ENCODE measurements around the gene ALG12. TPM values are rescaled to one million over a fixed set of nuclear protein-coding genes. Genes with fewer than 3 reads are reported as not detected.

ALG12 gene
- total and polyA plus RNA-seq, 2 of the 13 experiments (the other 11 are each of a cell fraction or from before 2014, with no cell fraction given) = 7.8 to 15.8 TPM

GRCh38 chr22:49942565-49943404 lies 24.5 kb upstream of the ALG12 start (continued):
- no peak for TF ChIP-seq TEAD2 (CRISPR knock-in tag; IDR thresholded peaks at IDR 0.05)
- TF ChIP-seq ZNF687 (CRISPR knock-in tag; IDR thresholded peaks at IDR 0.05) = peak; percentile 80
- no peak for TF ChIP-seq CREB1 (IDR thresholded peaks at IDR 0.05)
- TF ChIP-seq CREB1 (CRISPR knock-in tag; IDR thresholded peaks at IDR 0.05) = no peak
- no peak for TF ChIP-seq ZNF354B (CRISPR knock-in tag; IDR thresholded peaks at IDR 0.05)
- peak; percentile 75; the same call in 1 of the 2 replicates for TF ChIP-seq ZSCAN29 (CRISPR knock-in tag; conservative IDR thresholded peaks at IDR 0.05)
- peak; percentile 82 for TF ChIP-seq ZNF281 (CRISPR knock-in tag; IDR thresholded peaks at IDR 0.05; ENCODE audit: borderline replicate concordance)
- TF ChIP-seq HIC2 (CRISPR knock-in tag; IDR thresholded peaks at IDR 0.05; ENCODE audit: low read depth) = peak; percentile 82; the same call in 1 of the 2 replicates
- no peak for TF ChIP-seq EEA1 (CRISPR knock-in tag; IDR thresholded peaks at IDR 0.05; ENCODE audit: borderline replicate concordance)
- no peak for TF ChIP-seq ZNF124 (CRISPR knock-in tag; IDR thresholded peaks at IDR 0.05)
- no peak for TF ChIP-seq PRDM4 (CRISPR knock-in tag; IDR thresholded peaks at IDR 0.05; ENCODE audit: borderline replicate concordance)
- peak; percentile 66 for TF ChIP-seq ETV5 (CRISPR knock-in tag; IDR thresholded peaks at IDR 0.05; ENCODE audit: borderline replicate concordance)
- TF ChIP-seq ZNF777 (CRISPR knock-in tag; IDR thresholded peaks at IDR 0.05) = 0 out of 2 replicates have a peak, but pooled peaks have one; percentile 37
- no peak for TF ChIP-seq E2F2 (CRISPR knock-in tag; IDR thresholded peaks at IDR 0.05; ENCODE audit: borderline replicate concordance)
- no peak for TF ChIP-seq CENPT (CRISPR knock-in tag; IDR thresholded peaks at IDR 0.05; ENCODE audit: low read depth)
